Pancreas (tissue), 10 donors: ENCODE measurements around the gene CABP1. TPM values are rescaled to one million over a fixed set of nuclear protein-coding genes. Genes with fewer than 3 reads are reported as not detected.

Experiments used
- ATAC-seq, 4 donors: fragments of 200-7000 bp; cut with Tn5 transposase; one replicate each; pipeline versions ENCODE4 v1.8.0 to v1.9.1; 2020; ENCODE audit warnings: mild to moderate bottlenecking in 4 of 4, moderate library complexity in 4 of 4
- DNase-seq, 6 donors: peaks; one replicate each; pipeline ENCODE4 v3.0.0-alpha.2; 2020
- FAIRE-seq: peaks from 2 replicates; lab custom pipeline; 2012; peaks lifted over from hg19 to GRCh38; lab: Jason Lieb, UNC
- H3K27ac ChIP-seq, 4 donors: fragments of 200-600 bp; sonication (generic); 1 replicate in 3 of 4; 2 replicates in 1 of 4; pipeline versions ENCODE4 v1.5.0 to v1.8.0; 2020
- H3K27me3 ChIP-seq, 4 donors: fragments of 200-600 bp; one replicate each; pipeline ENCODE4 v1.8.0; 2021
- H3K36me3 ChIP-seq, 3 donors: fragments of 200-600 bp; sonication (generic) in 1 of 3; one replicate each; pipeline versions ENCODE4 v1.5.0 to v1.8.0; 2020 to 2021
- H3K4me1 ChIP-seq, 3 donors: fragments of 200-600 bp; one replicate each; pipeline ENCODE4 v1.8.0; 2021
- H3K4me3 ChIP-seq, 4 donors: fragments of 200-600 bp; sonication (generic) in 2 of 4; one replicate each; pipeline versions ENCODE4 v1.5.0 to v1.8.0; 2020 to 2021
- H3K9me3 ChIP-seq, 4 donors: fragments of 200-600 bp; one replicate each; pipeline ENCODE4 v1.8.0; 2021
- WGBS, 2 donors: extraction: QIAGEN DNeasy Blood & Tissue Kit; methylation state at CpG; one replicate each; pipeline ENCODE4 v1.1.7; 2013; 5-methylcytosine and 5-hydroxymethylcytosine counted together
- intact Hi-C, 3 donors: fragments of 100-400 bp; cut with DNase I; formaldehyde crosslinking; loops; one replicate each; pipeline versions ENCODE4 v1.11.1 to v1.14.2; 2022
- polyA plus RNA-seq, 2 donors: library from polyadenylated mRNA; stranded (reverse); fragments of 200-250 nt; gene quantifications; one replicate each; pipeline ENCODE4 v1.2.3, GENCODE V29; 2013
- total RNA-seq, 6 donors: library from RNA; stranded (reverse); fragmentation: NEBNext Ultra II Directional in 4 of 6; extraction: Animal tissue kit (Norgen Biotek cat#: 25700) in 4 of 6; gene quantifications; one replicate each; pipeline versions ENCODE4 v1.2.1 to v1.2.4, GENCODE V29; 2021 to 2023
- TF ChIP-seq, protein P1 (sequence below), 4 donors: fragments of 200-600 bp; sonication (generic) in 3 of 4; IDR thresholded peaks; one replicate each; pipeline versions ENCODE4 v1.5.0 to v1.8.0; 2021; ENCODE audit warnings: antibody characterized with exemption in 4 of 4
- donor health status: healthy with polysubstance abuse.
- donor health status: DM: no; HTN: no; CAD: no; lungs with moderate emphysema.
- donor health status: DM: no; HTN: no; CAD: no.
- donor health status: control.
- donor health status: control.
- donor health status: Bipolar disorder and iron deficiency.
- donor health status: DM: yes; HTN: yes; CAD: no.
- donor health status: DM: no; HTN: no; CAD: no.
- donor health status: DM: no; HTN: no; CAD: no.
- donor health status: DM: yes; HTN: yes; CAD: no.

CABP1 gene
- total and polyA plus RNA-seq, 8 donors = 0.12 to 5.7 (median 0.54) TPM

DNA sequence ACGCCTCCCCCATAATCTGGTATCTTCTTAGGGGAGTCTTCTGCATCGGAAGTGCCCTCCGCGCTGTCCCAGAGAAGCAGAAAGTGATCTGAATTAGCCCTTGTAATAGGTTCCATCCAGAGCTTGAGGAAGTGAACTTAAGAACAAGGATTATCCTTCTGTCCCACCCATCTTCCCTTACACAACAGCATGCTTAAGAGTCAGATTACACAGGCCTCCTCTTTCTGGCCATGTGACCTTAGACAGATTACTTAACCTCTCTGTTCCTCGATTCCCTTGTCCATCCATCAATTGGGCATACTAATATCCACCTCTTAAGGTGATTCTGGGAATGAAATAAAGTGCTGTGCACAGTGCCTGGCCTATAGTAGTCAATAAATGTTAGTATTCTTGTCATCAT, 11.4 kb downstream of the CABP1 start:
- Histone ChIP-seq H3K4me3 (no peak overlapping the region), H3K27ac (no peak overlapping the region), H3K4me1 (no peaks in the 10 kb centered on the region), H3K9me3 (no peaks in the 10 kb centered on the region), H3K27me3 (no peaks in the 10 kb centered on the region), H3K36me3 (no peaks in the 10 kb centered on the region)
- no peak for ATAC-seq
- TF ChIP-seq, protein P1, sequence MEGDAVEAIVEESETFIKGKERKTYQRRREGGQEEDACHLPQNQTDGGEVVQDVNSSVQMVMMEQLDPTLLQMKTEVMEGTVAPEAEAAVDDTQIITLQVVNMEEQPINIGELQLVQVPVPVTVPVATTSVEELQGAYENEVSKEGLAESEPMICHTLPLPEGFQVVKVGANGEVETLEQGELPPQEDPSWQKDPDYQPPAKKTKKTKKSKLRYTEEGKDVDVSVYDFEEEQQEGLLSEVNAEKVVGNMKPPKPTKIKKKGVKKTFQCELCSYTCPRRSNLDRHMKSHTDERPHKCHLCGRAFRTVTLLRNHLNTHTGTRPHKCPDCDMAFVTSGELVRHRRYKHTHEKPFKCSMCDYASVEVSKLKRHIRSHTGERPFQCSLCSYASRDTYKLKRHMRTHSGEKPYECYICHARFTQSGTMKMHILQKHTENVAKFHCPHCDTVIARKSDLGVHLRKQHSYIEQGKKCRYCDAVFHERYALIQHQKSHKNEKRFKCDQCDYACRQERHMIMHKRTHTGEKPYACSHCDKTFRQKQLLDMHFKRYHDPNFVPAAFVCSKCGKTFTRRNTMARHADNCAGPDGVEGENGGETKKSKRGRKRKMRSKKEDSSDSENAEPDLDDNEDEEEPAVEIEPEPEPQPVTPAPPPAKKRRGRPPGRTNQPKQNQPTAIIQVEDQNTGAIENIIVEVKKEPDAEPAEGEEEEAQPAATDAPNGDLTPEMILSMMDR (IDR thresholded peaks at IDR 0.05) = no peak
- intact Hi-C loops = no loop called here
- FAIRE-seq = no peak
- 63 to 84% methylated on average over 5 of the region's 5 CpGs for WGBS, 2 donors
- no peak for DNase-seq

DNA sequence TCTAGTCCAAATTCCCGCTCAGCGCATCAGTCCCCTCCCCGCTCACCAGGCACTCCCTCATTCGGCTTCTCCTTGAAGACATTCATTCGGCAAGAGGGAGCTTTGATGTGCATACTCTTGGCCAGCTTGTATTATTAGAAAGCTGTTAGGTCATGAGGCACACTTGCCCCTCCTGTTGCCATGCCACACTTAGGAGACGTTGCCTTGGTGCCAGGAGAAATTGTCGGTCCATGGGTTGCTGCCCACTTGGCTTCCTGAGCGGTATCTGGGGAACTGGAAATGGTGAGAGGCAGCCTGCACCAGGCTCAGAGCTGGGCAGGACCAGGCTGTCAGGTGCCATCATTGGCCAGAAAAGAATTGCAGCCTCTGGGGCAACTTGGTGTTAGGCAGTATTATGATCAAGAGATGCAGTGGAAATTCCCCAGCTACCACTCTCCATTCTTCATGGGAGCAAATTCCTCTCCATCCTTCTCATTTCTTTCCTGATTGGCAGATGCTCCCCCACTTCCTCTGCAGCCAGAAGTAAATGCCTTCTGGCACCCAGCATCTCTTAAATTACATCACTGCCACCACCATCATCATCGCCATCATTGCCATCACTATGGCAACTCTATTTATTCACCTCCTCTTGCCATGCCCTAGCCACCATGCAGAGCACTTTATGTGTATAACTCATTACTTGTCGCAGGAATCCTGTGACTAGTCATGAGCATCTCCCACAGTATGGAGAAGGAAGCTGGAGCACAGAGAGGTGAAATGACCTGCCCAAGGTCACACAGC, 12.4 kb downstream of the CABP1 start:
- WGBS, 2 donors = 53 to 69% methylated on average over 10 of the region's 10 CpGs
- Histone ChIP-seq H3K4me1 (no peaks in the 10 kb centered on the region), H3K27ac (no peak overlapping the region), H3K9me3 (no peaks in the 10 kb centered on the region), H3K36me3 (no peaks in the 10 kb centered on the region), H3K4me3 (no peak overlapping the region), H3K27me3 (no peaks in the 10 kb centered on the region)
- FAIRE-seq (no peak), DNase-seq (no peak), ATAC-seq (peak in 1 of 4 donors; percentile 13)
- TF ChIP-seq, protein P1 (IDR thresholded peaks at IDR 0.05) = no peak
- intact Hi-C loops = no loop called here

DNA sequence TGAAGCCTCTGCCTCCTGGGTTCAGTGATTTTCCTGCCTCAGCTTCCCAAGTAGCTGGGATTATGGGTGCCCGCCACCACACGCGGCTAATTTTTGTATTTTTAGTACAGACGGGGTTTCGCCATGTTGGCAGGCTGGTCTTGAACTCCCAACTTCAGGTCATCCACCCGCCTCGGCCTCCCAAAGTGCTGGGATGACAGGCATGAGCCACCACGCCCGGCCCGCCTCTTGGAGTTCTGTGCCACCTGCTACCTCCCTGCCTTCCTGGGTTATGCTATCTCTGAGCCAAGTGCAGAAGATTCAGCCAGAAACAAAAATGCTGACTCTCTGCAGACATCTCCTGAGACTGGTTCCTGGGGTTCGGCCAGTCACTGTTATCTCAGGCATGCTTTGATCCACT, 13.2 kb downstream of the CABP1 start:
- Histone ChIP-seq H3K27me3 (no peaks in the 10 kb centered on the region), H3K4me1 (no peaks in the 10 kb centered on the region), H3K9me3 (no peaks in the 10 kb centered on the region), H3K36me3 (no peaks in the 10 kb centered on the region), H3K4me3 (no peak overlapping the region), H3K27ac (no peak overlapping the region)
- TF ChIP-seq, protein P1 (IDR thresholded peaks at IDR 0.05) = no peak
- FAIRE-seq (no peak), DNase-seq (no peak), ATAC-seq (no peak)
- WGBS, 2 donors = 80 to 91% methylated on average over 11 of the region's 11 CpGs
- intact Hi-C loops = no loop called here

DNA sequence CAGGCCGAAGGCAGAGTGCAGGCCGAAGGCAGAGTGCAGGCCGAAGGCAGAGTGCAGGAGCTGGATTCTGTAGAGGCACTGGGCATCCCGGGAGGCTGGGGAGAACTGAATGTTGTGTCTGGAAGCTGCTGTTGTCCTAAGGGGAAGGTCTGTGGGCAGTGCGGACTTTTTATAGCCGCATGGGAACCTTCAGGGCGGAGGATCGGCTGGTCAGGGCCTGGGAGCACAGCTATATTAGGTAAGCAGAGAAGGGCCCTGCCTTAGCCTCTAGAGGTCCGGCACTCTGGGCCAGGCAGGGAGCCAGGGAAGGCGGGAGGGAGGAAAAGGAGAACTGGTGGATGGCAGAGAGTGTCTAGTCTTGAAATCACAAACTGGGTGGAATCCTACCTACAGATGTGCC, 14.2 kb downstream of the CABP1 start:
- WGBS, 2 donors = 74 to 86% methylated on average over 10 of the region's 10 CpGs
- H3K27ac ChIP-seq = no peak overlapping the region
- ATAC-seq = peak in 1 of 4 donors; percentile 20
- no peaks in the 10 kb centered on the region for H3K9me3 ChIP-seq
- H3K27me3 ChIP-seq = no peaks in the 10 kb centered on the region
- TF ChIP-seq, protein P1 (IDR thresholded peaks at IDR 0.05) = no peak
- no peak overlapping the region for H3K4me3 ChIP-seq
- no peaks in the 10 kb centered on the region for H3K4me1 ChIP-seq
- intact Hi-C loops = no loop called here
- no peak for FAIRE-seq
- no peaks in the 10 kb centered on the region for H3K36me3 ChIP-seq
- no peak for DNase-seq

DNA sequence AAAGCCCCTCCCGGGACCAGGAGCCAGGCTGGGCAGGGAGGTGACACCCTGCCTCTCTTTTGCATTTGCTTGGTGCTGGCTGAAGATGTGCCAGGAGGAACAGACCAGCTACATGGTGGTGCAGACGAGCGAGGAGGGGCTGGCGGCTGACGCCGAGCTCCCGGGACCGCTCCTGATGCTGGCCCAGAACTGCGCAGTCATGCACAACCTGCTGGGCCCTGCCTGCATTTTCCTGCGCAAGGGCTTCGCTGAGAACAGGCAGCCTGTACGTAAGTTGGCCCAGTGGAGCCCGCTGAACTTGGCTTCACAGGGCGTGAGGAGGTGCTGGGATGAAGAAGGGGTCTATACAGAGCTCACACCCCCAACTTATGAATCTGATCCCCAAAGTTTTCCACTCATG, 15.6 kb downstream of the CABP1 start:
- DNase-seq = peak in 1 of 6 donors; percentile 41
- H3K9me3 ChIP-seq = no peaks in the 10 kb centered on the region
- TF ChIP-seq, protein P1 (IDR thresholded peaks at IDR 0.05) = no peak
- no peak for FAIRE-seq
- H3K27me3 ChIP-seq = no peaks in the 10 kb centered on the region
- H3K27ac ChIP-seq = no peak overlapping the region
- intact Hi-C loops = no loop called here
- ATAC-seq = no peak
- H3K4me1 ChIP-seq = no peaks in the 10 kb centered on the region
- no peaks in the 10 kb centered on the region for H3K36me3 ChIP-seq
- 82 to 89% methylated on average over 14 of the region's 14 CpGs for WGBS, 2 donors
- no peak overlapping the region for H3K4me3 ChIP-seq
